Neutrophil (primary cell): ENCODE measurements around the gene HAGHL.

Source experiments
- H3K27ac ChIP-seq: fragments of 200-600 bp; sonication (generic); 2 replicates; pipeline ENCODE4 v1.5.1; 2016; ENCODE audit warnings: mild to moderate bottlenecking, moderate library complexity
- H3K27me3 ChIP-seq: fragments of 200-600 bp; sonication (generic); 2 replicates; pipeline ENCODE4 v1.6.0; 2016; ENCODE audit warnings: mild to moderate bottlenecking
- H3K36me3 ChIP-seq: fragments of 200-600 bp; sonication (generic); 2 replicates; pipeline ENCODE4 v1.5.1; 2017
- H3K4me1 ChIP-seq, 2 experiments: fragments of 200-600 bp in 1 of 2; sonication (generic) in 1 of 2; 1 replicate in 1 of 2; 2 replicates in 1 of 2; pipeline versions ENCODE4 v1.5.1 to v1.6.1; 2013 to 2016; ENCODE audit warnings: low read depth in 1 of 2, low read length in 1 of 2, mild to moderate bottlenecking in 1 of 2, moderate library complexity in 1 of 2; ENCODE audit not compliant: control insufficient read depth in 1 of 2, insufficient read depth in 1 of 2
- H3K4me3 ChIP-seq, 2 experiments: fragments of 200-600 bp in 1 of 2; sonication (generic) in 1 of 2; 1 replicate in 1 of 2; 2 replicates in 1 of 2; pipeline ENCODE4 v1.5.1; 2013 to 2016; ENCODE audit warnings: low read depth in 1 of 2, low read length in 1 of 2, mild to moderate bottlenecking in 1 of 2, moderate library complexity in 1 of 2
- H3K9me3 ChIP-seq: fragments of 200-600 bp; sonication (generic); 2 replicates; pipeline ENCODE4 v1.5.1; 2016
- CTCF ChIP-seq: fragments of 200-600 bp; sonication (generic); IDR thresholded peaks from 2 replicates; pipeline ENCODE4 v1.5.1; 2016; ENCODE audit warnings: antibody characterized with exemption

The HAGHL gene

GRCh38 chr16:754656-755055 is 27.8 kb downstream of the HAGHL start:
- Histone ChIP-seq H3K9me3 (no peaks in the 10 kb centered on the region), H3K27me3 (peaks cover 3% of the 10 kb centered on the region), H3K27ac (no peak overlapping the region), H3K4me1 (peaks cover 4 to 16% of the 10 kb centered on the region in 2 experiments), H3K36me3 (no peaks in the 10 kb centered on the region), H3K4me3 (no peak overlapping the region)
- no peak for TF ChIP-seq CTCF

DNA sequence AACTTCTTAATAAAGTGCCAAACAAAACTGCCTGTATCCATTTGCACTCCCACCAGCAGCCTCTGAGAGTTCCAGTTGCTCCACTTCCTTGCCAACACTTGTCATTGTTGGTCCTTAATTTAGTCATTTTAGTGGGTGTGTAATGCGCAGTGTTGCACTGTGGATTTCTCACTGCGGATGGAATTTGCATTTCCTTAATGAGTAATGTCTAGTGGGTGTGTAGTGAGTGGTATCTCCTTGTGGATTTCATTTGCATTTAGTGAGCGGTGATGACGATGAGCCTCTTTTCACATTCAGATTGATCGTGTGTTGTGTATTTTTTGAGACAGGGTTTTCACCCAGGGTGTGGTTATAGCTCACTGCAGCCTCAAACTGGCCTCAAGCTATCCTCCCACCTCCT is 29.5 kb downstream of the HAGHL start:
- H3K36me3 ChIP-seq, result no peaks in the 10 kb centered on the region
- no peak for TF ChIP-seq CTCF
- H3K27me3 ChIP-seq, result peaks cover 3% of the 10 kb centered on the region
- no peaks in the 10 kb centered on the region for H3K9me3 ChIP-seq
- peaks cover 4 to 16% of the 10 kb centered on the region in 2 experiments for H3K4me1 ChIP-seq
- no peak overlapping the region for H3K27ac ChIP-seq
- no peak overlapping the region for H3K4me3 ChIP-seq

GRCh38 chr16:759110-759910 is 32.4 kb downstream of the HAGHL start:
- Histone ChIP-seq H3K27ac (no peak overlapping the region), H3K9me3 (no peaks in the 10 kb centered on the region), H3K4me1 (peaks cover 4 to 14% of the 10 kb centered on the region in 2 experiments), H3K4me3 (no peak overlapping the region), H3K36me3 (no peaks in the 10 kb centered on the region), H3K27me3 (peaks cover 3% of the 10 kb centered on the region)
- TF ChIP-seq CTCF, result no peak

GRCh38 chr16:760065-760464 is 33.2 kb downstream of the HAGHL start:
- no peak overlapping the region for H3K4me3 ChIP-seq
- no peaks in the 10 kb centered on the region for H3K36me3 ChIP-seq
- no peak for TF ChIP-seq CTCF
- no peaks in the 10 kb centered on the region for H3K9me3 ChIP-seq
- peaks cover 3% of the 10 kb centered on the region for H3K27me3 ChIP-seq
- no peak overlapping the region for H3K27ac ChIP-seq
- H3K4me1 ChIP-seq, result peaks cover 0 to 6% of the 10 kb centered on the region in 2 experiments

GRCh38 chr16:760545-761343 is 33.8 kb downstream of the HAGHL start, which contains the start of gene MSLN:
Gene MSLN (plus strand): TSS chr16:760734. CDS start chr16:762681, 1,947 bp downstream.
- no peak for TF ChIP-seq CTCF
- peaks cover 0 to 3% of the 10 kb centered on the region in 2 experiments for H3K4me1 ChIP-seq
- H3K27ac ChIP-seq, result no peak within 1 kb of the TSS
- H3K9me3 ChIP-seq, result no peaks in the 10 kb centered on the region
- H3K27me3 ChIP-seq, result peaks cover 2% of the 10 kb centered on the region
- no peak within 1 kb of the TSS for H3K4me3 ChIP-seq
- no peaks in the 10 kb centered on the region for H3K36me3 ChIP-seq
